ENCODE data around the gene NFIA.

Gene NFIA

DNA sequence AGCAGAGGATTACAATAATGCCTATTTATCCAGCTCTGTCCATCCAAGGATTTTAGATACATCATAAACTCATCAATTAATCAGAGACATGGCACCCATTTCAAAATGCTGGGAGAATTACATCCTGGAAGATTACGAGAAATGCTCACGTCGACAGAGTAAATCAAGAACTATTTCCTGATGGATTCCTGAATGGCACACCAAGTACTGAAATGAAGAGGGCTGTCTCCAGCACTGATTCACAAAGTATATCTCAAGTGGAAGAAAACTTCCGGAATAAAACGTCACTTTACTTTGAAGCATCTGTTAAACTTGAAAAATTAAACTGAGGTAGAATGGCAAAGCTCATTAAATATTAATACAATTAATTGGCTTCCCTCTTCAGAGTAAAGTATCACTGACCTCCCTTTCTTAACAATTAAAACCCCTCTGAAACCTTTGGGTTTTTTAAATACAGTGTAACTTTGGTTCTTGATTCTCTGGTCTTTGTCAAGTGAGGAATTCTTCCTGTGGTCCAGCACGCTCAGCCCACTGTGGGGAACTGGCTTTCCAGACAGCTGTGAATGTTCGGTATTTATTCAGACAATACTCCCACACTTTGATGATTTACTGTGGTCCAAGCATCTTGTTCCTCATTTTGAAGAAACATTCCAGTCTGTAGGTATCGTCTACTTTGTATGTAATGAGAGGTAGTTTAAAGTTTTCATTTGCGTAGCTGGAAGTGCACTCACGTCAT lies 288.0 kb downstream of the NFIA start:
- no peak for DNase-seq (ENCODE audit: low read depth in 2 of 2)

- DNase-seq (ENCODE audit: low read depth in 2 of 2), result no peak
Measured at GRCh38 chr1:61370913-61371279, 288.5 kb downstream of the NFIA start.

- DNase-seq (ENCODE audit: low read depth in 2 of 2), result no peak
Measured at GRCh38 chr1:61372944-61373343, 290.6 kb downstream of the NFIA start.

DNA sequence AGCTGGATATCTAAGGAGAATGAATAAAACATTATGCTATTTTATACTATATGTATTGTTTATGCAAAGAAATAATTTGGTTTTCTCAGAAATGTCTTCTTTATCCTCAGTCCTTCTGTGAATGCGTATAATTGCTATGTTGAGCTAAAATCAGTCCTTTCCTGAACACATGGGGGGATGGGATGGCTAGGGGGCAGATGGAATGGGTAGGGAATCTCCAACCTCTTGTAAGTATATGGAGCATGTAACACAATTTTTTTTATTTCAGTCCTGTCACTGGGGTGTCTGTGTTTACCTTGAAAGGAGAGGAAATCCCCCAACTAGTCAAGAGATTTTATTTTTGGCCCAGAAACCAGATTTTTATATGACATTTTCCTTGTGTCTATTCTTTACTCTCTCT lies 291.8 kb downstream of the NFIA start:
- no peak for DNase-seq (ENCODE audit: low read depth in 2 of 2)

GRCh38 chr1:61375082-61375880 lies 292.9 kb downstream of the NFIA start:
- no peak for DNase-seq (ENCODE audit: low read depth in 2 of 2)

DNA sequence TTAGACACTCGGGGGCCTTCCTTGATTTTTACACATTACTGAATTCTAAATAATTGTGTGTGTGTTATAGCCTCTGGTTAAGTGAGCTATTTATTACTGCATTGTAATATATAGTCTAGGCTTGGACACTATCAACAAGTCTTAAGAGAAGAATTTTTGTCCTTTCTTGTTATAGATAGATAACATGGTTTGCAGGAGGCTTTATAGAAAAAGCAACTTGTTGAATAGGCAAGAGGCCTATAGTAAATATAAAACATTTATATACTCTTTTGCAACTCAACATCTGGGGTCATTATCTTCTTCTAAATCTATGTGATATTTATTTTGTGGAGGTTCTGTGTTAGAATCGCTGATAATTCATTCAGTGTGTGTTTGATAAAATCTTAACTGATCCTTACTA lies 293.8 kb downstream of the NFIA start:
- no peak for DNase-seq (ENCODE audit: low read depth in 2 of 2)

DNA sequence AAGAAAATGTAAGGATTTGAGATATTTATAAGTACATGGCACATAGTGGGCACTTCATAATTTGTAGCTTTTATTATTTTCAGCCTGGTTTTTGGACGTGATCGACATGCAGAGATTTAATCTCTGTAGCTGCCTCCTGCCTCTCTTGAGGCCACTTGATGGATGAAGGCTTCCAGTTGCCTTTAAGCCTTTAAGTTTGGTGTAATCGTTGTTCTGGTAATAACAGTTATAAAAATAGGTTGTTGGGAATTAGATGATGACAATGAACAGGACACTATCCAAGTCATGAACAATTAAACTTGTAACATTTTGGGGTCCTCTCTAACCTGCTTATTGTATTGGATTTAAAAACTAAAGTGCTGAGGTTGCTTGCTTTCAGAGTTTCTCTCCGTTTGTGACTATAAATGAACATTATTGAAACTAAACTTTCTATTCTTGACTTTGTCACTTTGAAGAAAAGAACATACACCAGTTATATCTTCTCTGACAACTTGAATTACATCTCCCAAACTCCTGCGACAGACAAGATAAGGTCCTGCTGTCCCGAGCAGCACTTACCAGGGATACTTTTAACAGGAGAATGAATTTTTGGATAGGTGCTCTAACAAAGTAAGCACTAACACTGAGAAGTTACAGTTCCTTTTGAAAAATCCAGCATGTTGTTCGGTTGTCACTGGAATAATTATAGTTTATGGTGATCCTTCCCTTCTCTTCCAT lies 295.0 kb downstream of the NFIA start:
- no peak for DNase-seq (ENCODE audit: low read depth in 2 of 2)

DNA sequence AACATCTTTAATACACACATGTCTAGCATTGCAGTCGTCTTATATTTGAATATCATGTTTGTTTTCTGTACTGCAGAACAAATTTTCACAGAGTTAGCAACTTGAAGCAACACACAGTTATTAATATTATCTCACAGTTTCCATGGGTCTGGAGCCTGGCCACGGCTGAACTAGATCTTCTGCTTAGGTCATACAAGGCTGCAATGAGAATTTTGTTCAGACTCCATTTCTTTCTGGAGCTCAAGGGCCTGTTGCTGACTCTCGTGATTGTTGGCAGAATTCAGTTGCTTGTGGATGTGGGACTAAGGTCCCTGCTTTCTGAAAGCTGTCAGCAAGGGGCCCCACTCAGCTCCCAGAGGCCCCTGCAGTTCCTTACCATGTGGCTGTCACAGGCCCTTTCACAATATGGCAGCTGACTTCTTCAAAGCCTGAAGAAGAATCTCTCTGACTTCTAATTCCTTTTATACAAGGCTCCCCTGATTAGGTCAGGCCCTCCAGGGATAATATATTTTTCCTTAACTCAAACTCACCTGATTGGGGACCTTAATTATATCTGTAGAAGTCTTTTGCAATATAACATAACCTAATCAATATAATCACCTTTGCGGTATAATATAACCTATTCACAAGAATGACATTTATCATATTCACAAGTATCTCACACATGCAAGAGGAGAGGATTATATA lies 296.3 kb downstream of the NFIA start:
- no peak for DNase-seq (ENCODE audit: low read depth in 2 of 2)

DNA sequence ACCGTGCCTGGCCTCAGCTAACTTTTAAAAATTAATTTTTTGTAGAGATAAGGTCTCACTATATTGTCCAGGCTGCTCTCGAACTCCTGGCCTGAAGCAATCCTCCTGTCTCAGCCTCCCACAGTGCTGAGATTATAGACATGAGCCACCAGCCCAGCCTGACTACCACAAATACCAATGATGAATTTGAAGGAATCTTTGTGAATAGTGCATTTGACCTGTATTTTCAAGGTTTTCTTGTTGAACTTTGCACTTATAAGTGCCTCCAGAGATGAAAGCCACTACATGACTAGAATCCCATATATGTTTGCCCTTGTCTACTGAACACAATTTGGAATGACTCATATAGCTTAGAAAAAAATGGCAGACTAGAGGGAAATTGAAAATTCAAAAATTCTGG lies 297.3 kb downstream of the NFIA start:
- no peak for DNase-seq (ENCODE audit: low read depth in 2 of 2)

DNA sequence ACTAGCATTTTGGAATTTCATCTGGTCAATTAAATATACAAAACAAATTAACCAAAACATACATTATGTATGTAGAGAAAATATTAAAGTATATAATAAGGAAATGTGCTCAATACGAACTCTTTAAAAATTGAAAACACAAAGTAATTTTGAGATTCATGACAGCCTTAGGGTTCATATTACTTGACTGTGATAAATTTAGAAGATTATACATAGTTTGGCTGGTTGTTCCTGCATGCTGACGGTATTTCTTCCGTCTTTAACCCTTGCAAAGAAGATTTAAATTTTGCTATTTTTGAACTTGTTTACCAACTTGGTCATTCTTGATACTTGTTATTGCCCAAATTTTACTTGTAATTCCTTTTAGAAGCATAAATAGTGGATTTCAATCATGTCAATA lies 298.2 kb downstream of the NFIA start:
- no peak for DNase-seq (ENCODE audit: low read depth in 2 of 2)

DNA sequence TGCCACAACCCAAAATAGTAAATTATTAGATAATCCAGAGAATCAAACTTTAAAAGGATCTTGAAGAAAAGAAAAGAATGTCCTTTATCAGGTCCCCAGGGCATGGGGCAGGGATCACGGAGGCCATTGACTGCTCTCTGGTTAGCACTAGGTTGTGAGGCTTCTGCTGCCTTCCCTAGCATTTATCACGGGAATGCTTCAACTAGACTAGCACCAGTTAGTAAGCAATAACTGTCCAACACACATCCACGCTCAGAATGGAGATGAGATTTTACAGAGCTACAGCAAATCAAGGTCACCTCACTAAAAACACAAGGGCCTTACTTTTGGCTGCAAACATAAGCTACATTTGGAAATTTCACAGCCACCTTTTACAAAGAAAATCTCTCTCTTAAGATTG lies 304.0 kb downstream of the NFIA start:
- DNase-seq (ENCODE audit: low read depth in 2 of 2), result no peak

- no peak for DNase-seq (ENCODE audit: low read depth in 2 of 2)
Measured at GRCh38 chr1:61386770-61387169, 304.4 kb downstream of the NFIA start.

DNA sequence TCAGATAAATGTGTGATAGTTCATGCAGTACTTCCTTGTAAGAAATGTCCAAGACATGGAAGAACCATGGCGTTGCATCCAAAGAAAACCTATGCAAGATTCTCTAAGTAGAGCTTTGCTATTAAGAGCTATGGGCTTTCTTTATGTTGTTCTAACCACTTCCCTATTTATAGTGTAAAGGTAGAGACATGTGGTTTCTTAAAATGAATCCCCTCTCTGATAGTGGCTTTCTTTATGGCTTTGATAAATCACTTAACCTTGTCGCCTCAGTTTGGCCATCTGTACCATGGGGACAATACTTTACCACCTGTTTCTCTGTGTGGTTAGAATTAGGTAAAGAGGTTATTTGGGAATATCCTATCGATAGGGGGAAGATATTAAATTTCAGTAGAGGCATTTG lies 305.5 kb downstream of the NFIA start:
- DNase-seq (ENCODE audit: low read depth in 2 of 2), result no peak

DNA sequence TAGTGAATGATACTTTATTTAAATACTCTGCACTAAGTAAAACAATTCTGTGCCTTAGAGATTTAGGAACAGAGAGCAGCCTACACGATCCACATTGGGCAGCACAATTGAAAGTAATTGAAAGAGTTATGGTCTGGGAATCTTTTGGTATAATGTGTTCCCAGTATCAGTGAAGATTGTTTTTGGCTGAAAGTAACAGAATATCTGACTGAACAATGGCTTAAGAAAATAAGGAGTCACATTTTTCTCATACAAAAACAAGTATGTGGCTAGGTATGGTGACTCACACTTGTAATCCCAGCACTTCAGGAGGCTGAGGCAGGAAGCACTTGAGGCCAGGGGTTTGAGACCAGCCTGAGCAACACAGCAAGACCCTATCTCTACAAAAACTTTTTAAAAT lies 306.2 kb downstream of the NFIA start:
- DNase-seq (ENCODE audit: low read depth in 2 of 2), result no peak

- no peak for DNase-seq (ENCODE audit: low read depth in 2 of 2)
Measured at GRCh38 chr1:61389194-61389925, 307.0 kb downstream of the NFIA start.

- DNase-seq (ENCODE audit: low read depth in 2 of 2), result no peak
Measured at GRCh38 chr1:61389926-61390845, 307.8 kb downstream of the NFIA start.

DNA sequence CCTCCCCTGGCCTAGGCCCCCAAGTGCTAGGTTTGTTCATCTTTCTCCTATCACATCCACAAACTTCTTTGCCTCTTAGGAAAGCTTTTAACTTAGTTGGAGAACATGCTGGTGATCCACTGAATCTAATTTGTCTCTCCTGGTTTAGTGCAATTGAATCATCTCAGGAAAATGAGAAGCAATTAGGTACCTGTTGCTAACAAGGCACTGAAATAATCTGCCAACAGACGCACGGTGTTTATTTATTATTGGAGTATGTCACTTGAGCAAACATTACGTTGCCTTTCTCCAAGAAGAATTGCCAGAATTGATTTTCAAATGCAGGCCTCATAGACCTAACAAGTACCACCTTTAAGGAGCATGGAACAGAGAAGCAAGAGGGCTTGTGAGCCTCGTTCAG lies 309.4 kb downstream of the NFIA start:
- no peak for DNase-seq (ENCODE audit: low read depth in 2 of 2)

DNA sequence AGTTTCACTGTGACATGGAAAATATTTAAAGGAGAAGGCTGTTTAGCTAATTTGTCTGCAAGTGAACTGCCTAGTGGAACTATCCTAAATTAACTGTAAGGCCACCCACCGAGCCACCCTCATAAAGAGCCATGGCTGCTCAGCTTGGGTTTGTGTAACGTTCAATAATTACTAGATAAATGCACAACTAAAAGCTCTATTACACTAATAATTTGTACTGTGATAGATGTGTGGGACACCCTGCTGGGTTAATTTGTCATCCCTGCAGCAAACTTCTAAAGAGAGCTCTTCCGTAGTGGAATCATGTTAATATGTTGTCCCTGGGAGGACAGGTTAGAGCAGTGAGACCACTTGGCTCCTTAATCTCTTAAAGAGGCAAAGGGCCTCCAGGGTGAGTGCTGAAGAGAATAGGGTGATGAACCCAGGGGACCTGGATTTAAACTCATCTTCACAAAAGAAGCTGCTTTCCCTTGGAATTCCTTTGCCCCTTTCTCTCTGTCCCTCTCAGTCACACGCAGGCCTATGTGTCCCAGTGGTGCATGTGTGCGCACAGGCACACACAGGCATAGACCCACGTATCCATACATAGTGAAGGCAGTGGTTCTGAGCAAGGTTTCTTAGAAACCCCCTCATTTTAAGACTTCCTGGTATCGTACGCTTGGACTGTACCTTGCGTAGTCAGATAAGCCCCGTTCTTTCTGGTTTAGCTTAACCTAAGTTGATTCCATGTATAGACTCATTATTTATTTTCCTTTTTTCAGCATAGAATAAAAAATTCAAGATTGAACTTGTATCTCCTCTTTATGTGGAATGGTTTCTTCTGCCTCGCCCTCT lies 310.3 kb downstream of the NFIA start:
- DNase-seq (ENCODE audit: low read depth in 2 of 2), result no peak

DNA sequence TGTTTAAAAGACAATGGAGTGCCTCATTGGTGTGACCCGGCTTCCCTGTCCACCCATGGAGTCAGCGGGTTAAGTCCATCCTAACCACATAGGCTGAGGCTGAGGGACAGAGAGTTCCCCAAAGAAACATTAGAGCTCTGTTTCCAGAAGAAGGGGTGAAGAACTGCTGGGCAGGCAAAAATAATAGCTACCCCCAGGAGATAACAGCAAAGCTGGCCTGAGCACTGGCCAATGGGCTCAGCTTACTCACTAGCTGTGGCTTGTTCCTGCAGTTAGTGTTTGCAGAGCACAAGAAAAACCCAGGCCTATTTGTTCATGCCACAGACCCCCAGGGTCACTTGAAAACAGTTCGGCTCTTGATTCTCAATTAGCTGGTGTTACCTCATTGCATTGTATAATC lies 311.2 kb downstream of the NFIA start:
- no peak for DNase-seq (ENCODE audit: low read depth in 2 of 2)
